Measurements from ENCODE around the gene ACHE. TPM values are rescaled to one million over a fixed set of nuclear protein-coding genes. Genes with fewer than 3 reads are reported as not detected.

ACHE gene
- total and polyA plus RNA-seq, 2 of the 13 experiments (the other 11 are each of a cell fraction or from before 2014, with no cell fraction given), result 0.18 to 0.40 TPM

GRCh38 chr7:100852048-100852872 is 43.4 kb downstream of the ACHE start, which contains the start of gene SLC12A9 (continued):
- TF ChIP-seq REST (IDR thresholded peaks at IDR 0.05; ENCODE audit: borderline replicate concordance in 1 of 2, low read depth in 1 of 2, low read length in 2 of 2) (no peak), ZNF501 (CRISPR knock-in tag; IDR thresholded peaks at IDR 0.05) (peak; percentile 84), THRA (CRISPR knock-in tag; IDR thresholded peaks at IDR 0.05; ENCODE audit: borderline replicate concordance) (no peak), ZNF772 (CRISPR knock-in tag; IDR thresholded peaks at IDR 0.05) (0 out of 2 replicates have a peak, but pooled peaks have one; percentile 62), MXI1 (IDR thresholded peaks at IDR 0.05; ENCODE audit: borderline replicate concordance, low read depth, low read length) (peak; percentile 98), RXRA (CRISPR knock-in tag; IDR thresholded peaks at IDR 0.05) (peak; percentile 58; the same call in 1 of the 2 replicates), GABPA (IDR thresholded peaks at IDR 0.05; ENCODE audit: low read depth, low read length) (0 out of 2 replicates have a peak, but pooled peaks have one; percentile 18), GABPA (CRISPR knock-in tag; IDR thresholded peaks at IDR 0.05; ENCODE audit: low read depth) (no peak; the same call in 1 of the 2 replicates), PHF8 (CRISPR knock-in tag; IDR thresholded peaks at IDR 0.05) (peak; percentile 55), ZNF383 (CRISPR knock-in tag; IDR thresholded peaks at IDR 0.05; ENCODE audit: borderline replicate concordance) (no peak), NFE2L1 (CRISPR knock-in tag; IDR thresholded peaks at IDR 0.05; ENCODE audit: borderline replicate concordance) (no peak), ZFP91 (CRISPR knock-in tag; IDR thresholded peaks at IDR 0.05; ENCODE audit: borderline replicate concordance) (peak; percentile 89; the same call in 1 of the 2 replicates), ARNT (IDR thresholded peaks at IDR 0.05) (no peak), ZNF230 (CRISPR knock-in tag; IDR thresholded peaks at IDR 0.05) (0 out of 2 replicates have a peak, but pooled peaks have one; percentile 78), YEATS4 (CRISPR knock-in tag; IDR thresholded peaks at IDR 0.05; ENCODE audit: borderline replicate concordance) (peak; percentile 83), ELF1 (CRISPR knock-in tag; IDR thresholded peaks at IDR 0.05) (no peak), ZNF567 (CRISPR knock-in tag; IDR thresholded peaks at IDR 0.05; ENCODE audit: borderline replicate concordance) (peak; percentile 77), ZNF143 (CRISPR knock-in tag; IDR thresholded peaks at IDR 0.05) (peak; percentile 38; the same call in 1 of the 2 replicates), XRCC5 (optimal IDR thresholded peaks at IDR 0.05; ENCODE audit: low read length) (peak; percentile 13), ZBTB1 (CRISPR knock-in tag; IDR thresholded peaks at IDR 0.05; ENCODE audit: borderline replicate concordance) (no peak), RNF219 (CRISPR knock-in tag; IDR thresholded peaks at IDR 0.05) (no peak)

Data from HepG2 (cell line).